MM.1S (cell line): Measurements from ENCODE around the gene MAN1C1.

Source experiments
- DNase-seq: peaks from one replicate; pipeline ENCODE4 v3.0.0-alpha.2; 2015
- H2AFZ ChIP-seq: fragments of 300-600 bp; sonication (generic); 2 replicates; pipeline ENCODE4 v1.6.0; 2016; ENCODE audit warnings: antibody characterized with exemption, low read length
- H3F3A ChIP-seq: fragments of 300-600 bp; sonication (generic); 2 replicates; pipeline ENCODE4 v1.6.1; 2016; ENCODE audit warnings: mild to moderate bottlenecking, antibody characterized with exemption, low read length, moderate library complexity, mixed read lengths; ENCODE audit not compliant: insufficient read depth
- H3K27ac ChIP-seq: fragments of 300-600 bp; sonication (generic); 2 replicates; pipeline ENCODE4 v1.5.1; 2016; ENCODE audit warnings: mild to moderate bottlenecking, low read length
- H3K27me3 ChIP-seq: fragments of 300-600 bp; sonication (generic); replicated peaks from 2 replicates; pipeline ENCODE4 v1.6.0; 2016; ENCODE audit warnings: low read length; ENCODE audit not compliant: insufficient read depth
- H3K36me3 ChIP-seq: fragments of 300-600 bp; sonication (generic); replicated peaks from 2 replicates; pipeline ENCODE4 v1.6.1; 2016; ENCODE audit warnings: mild to moderate bottlenecking, low read length, mixed read lengths; ENCODE audit not compliant: insufficient read depth
- H3K4me1 ChIP-seq: fragments of 300-600 bp; sonication (generic); 2 replicates; pipeline ENCODE4 v1.6.1; 2016; ENCODE audit warnings: low read length, mixed read lengths
- H3K4me2 ChIP-seq: fragments of 300-600 bp; sonication (generic); 2 replicates; pipeline ENCODE4 v1.6.0; 2016; ENCODE audit warnings: low read depth, low read length
- H3K4me3 ChIP-seq: fragments of 300-600 bp; sonication (generic); 2 replicates; pipeline ENCODE4 v1.5.1; 2016; ENCODE audit warnings: low read length, mixed read lengths
- H3K79me2 ChIP-seq: fragments of 300-600 bp; sonication (generic); 2 replicates; pipeline ENCODE4 v1.6.1; 2016; ENCODE audit warnings: mixed run types, low read length, mixed read lengths
- H3K9ac ChIP-seq: fragments of 300-600 bp; sonication (generic); 2 replicates; pipeline ENCODE4 v1.6.1; 2016; ENCODE audit warnings: low read length, mixed read lengths
- H3K9me2 ChIP-seq: fragments of 300-600 bp; sonication (generic); replicated peaks from 2 replicates; pipeline ENCODE4 v1.6.1; 2016; ENCODE audit warnings: mild to moderate bottlenecking, low read length, mixed read lengths; ENCODE audit not compliant: insufficient read depth
- H3K9me3 ChIP-seq: fragments of 300-600 bp; sonication (generic); replicated peaks from 2 replicates; pipeline ENCODE4 v1.6.1; 2016; ENCODE audit warnings: mild to moderate bottlenecking, low read length, mixed read lengths; ENCODE audit not compliant: insufficient read depth
- H4K20me1 ChIP-seq: fragments of 300-600 bp; sonication (generic); 2 replicates; pipeline ENCODE4 v1.6.1; 2016; ENCODE audit warnings: mild to moderate bottlenecking, low read length, moderate library complexity, mixed read lengths; ENCODE audit not compliant: insufficient read depth
- CTCF ChIP-seq: fragments of 300-600 bp; sonication (generic); IDR thresholded peaks from 2 replicates; pipeline ENCODE4 v1.5.1; 2016; ENCODE audit warnings: antibody characterized with exemption, low read length, mixed read lengths
- EZH2 ChIP-seq: fragments of 300-600 bp; sonication (generic); optimal IDR thresholded peaks from 2 replicates; pipeline ENCODE3; 2017; ENCODE audit warnings: low read depth, mild to moderate bottlenecking, antibody characterized with exemption, low read length, mixed read lengths
- EZH2phosphoT487 ChIP-seq: fragments of 300-600 bp; sonication (generic); IDR thresholded peaks from 2 replicates; pipeline ENCODE4 v1.6.1; 2018; ENCODE audit warnings: antibody characterized with exemption, low read length

The MAN1C1 gene

GRCh38 chr1:25826571-25826970 lies 210.0 kb downstream of the MAN1C1 start:
- H3K9me3 ChIP-seq: no peaks in the 10 kb centered on the region
- peaks cover 2% of the 10 kb centered on the region for H3K4me1 ChIP-seq
- peaks cover 9% of the 10 kb centered on the region for H3K79me2 ChIP-seq
- no peak overlapping the region for H3K4me3 ChIP-seq
- DNase-seq: no peak
- no peaks in the 10 kb centered on the region for H3K9me2 ChIP-seq
- H3K27ac ChIP-seq: no peak overlapping the region
- H3K9ac ChIP-seq: no peak overlapping the region
- no peaks in the 10 kb centered on the region for H3F3A ChIP-seq
- H3K27me3 ChIP-seq: no peaks in the 10 kb centered on the region
- no peak overlapping the region for H2AFZ ChIP-seq
- H3K36me3 ChIP-seq: peaks cover 5% of the 10 kb centered on the region
- H3K4me2 ChIP-seq: no peak overlapping the region
- no peak for TF ChIP-seq CTCF
- TF ChIP-seq EZH2: no peak
- TF ChIP-seq EZH2phosphoT487: no peak
- no peaks in the 10 kb centered on the region for H4K20me1 ChIP-seq

- no peak for DNase-seq
- Histone ChIP-seq H3K36me3 (peaks cover 5% of the 10 kb centered on the region), H3K4me2 (no peak overlapping the region), H3K4me1 (no peaks in the 10 kb centered on the region), H3K9me3 (no peaks in the 10 kb centered on the region), H3K9me2 (no peaks in the 10 kb centered on the region), H3K27ac (no peak overlapping the region), H3F3A (no peaks in the 10 kb centered on the region), H2AFZ (no peak overlapping the region), H4K20me1 (no peaks in the 10 kb centered on the region), H3K27me3 (no peaks in the 10 kb centered on the region), H3K4me3 (no peak overlapping the region), H3K79me2 (no peaks in the 10 kb centered on the region), H3K9ac (no peak overlapping the region)
- TF ChIP-seq EZH2phosphoT487: no peak
- no peak for TF ChIP-seq CTCF
Measured at GRCh38 chr1:25828491-25828890, 211.9 kb downstream of the MAN1C1 start.

DNA sequence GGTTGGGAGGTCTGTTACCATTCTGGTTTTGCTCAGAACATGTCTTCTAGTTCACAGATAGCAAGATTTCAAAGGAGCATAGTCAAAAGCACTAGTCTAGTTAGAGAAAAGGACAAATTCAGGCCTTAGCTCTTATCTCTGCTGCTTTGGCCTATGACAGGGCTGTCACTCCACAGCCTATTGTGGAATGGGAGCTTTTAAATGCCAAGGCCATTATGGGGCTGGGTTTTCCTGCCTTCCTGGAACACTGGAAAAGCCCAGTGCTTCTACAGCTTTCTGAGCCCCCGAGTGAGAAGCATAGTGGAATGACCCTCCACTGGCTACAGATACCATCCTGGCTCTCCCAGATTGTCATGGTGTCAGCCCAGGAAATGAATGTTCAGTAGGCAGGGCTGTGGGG lies 212.5 kb downstream of the MAN1C1 start:
- Histone ChIP-seq H3K9ac (no peak overlapping the region), H3K36me3 (peaks cover 5% of the 10 kb centered on the region), H3K27ac (no peak overlapping the region), H3K9me2 (no peaks in the 10 kb centered on the region), H2AFZ (no peak overlapping the region), H3K4me1 (no peaks in the 10 kb centered on the region), H4K20me1 (no peaks in the 10 kb centered on the region), H3K4me3 (no peak overlapping the region), H3F3A (no peaks in the 10 kb centered on the region), H3K79me2 (no peaks in the 10 kb centered on the region), H3K4me2 (no peak overlapping the region), H3K27me3 (no peaks in the 10 kb centered on the region), H3K9me3 (no peaks in the 10 kb centered on the region)
- no peak for DNase-seq
- TF ChIP-seq EZH2 (no peak), CTCF (no peak), EZH2phosphoT487 (no peak)
